Lower leg skin (tissue), 3 donors: ENCODE data around the gene BOK.

Source experiments
- POLR2A ChIP-seq, 2 donors: fragments of 450-650 bp; IDR thresholded peaks; one replicate each; pipeline ENCODE4 v1.6.1; 2016 to 2017; ENCODE audit warnings: antibody characterized with exemption in 2 of 2, mild to moderate bottlenecking in 1 of 2, moderate library complexity in 1 of 2
- TF ChIP-seq, protein P1 (sequence below), 3 donors: fragments of 450-650 bp; IDR thresholded peaks; one replicate each; pipeline ENCODE4 v1.5.1; 2016; ENCODE audit warnings: antibody characterized with exemption in 3 of 3, mild to moderate bottlenecking in 3 of 3, moderate library complexity in 2 of 3

DNA sequence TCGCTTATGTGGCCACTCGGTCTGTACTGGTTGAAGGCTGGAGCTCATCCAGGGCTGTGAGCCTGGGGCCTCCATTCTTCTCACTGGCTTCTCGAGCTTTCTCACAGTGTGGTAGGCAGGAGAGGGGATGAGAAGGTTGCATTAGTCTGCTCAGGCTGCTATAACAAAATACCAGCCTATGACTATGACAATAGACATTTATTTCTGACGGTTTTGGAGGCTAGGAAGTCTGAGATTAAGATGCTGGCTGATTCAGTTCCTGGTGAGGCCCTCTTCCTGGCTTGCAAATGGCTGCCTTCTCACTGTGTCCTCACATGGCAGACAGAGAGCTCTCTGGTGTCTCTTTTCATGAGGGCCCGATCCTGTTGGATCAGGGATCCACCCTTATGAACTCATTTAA is 44.0 kb upstream of the BOK start:
- TF ChIP-seq, protein P1, sequence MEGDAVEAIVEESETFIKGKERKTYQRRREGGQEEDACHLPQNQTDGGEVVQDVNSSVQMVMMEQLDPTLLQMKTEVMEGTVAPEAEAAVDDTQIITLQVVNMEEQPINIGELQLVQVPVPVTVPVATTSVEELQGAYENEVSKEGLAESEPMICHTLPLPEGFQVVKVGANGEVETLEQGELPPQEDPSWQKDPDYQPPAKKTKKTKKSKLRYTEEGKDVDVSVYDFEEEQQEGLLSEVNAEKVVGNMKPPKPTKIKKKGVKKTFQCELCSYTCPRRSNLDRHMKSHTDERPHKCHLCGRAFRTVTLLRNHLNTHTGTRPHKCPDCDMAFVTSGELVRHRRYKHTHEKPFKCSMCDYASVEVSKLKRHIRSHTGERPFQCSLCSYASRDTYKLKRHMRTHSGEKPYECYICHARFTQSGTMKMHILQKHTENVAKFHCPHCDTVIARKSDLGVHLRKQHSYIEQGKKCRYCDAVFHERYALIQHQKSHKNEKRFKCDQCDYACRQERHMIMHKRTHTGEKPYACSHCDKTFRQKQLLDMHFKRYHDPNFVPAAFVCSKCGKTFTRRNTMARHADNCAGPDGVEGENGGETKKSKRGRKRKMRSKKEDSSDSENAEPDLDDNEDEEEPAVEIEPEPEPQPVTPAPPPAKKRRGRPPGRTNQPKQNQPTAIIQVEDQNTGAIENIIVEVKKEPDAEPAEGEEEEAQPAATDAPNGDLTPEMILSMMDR (IDR thresholded peaks at IDR 0.05): no peak
- no peak for TF ChIP-seq POLR2A (IDR thresholded peaks at IDR 0.05)
